SK-N-SH (cell line): ENCODE results near the gene CDC42EP3.

Source experiments
- CTCF ChIP-seq: fragments of 200-600 bp; sonication (generic); IDR thresholded peaks from 2 replicates; pipeline ENCODE4 v1.6.1; 2017; ENCODE audit warnings: antibody characterized with exemption, mild to moderate bottlenecking, moderate library complexity
- GABPA ChIP-seq: IDR thresholded peaks from 2 replicates; pipeline ENCODE4 v1.4.0; 2012; ENCODE audit warnings: low read depth, mild to moderate bottlenecking
- JUND ChIP-seq: IDR thresholded peaks from 2 replicates; pipeline ENCODE4 v1.4.0; 2012
- SMC3 ChIP-seq: IDR thresholded peaks from 2 replicates; pipeline ENCODE4 v1.6.1; 2012; ENCODE audit warnings: low read depth, low read length, improper control_type of control experiment
- TF ChIP-seq, protein P1 (sequence below): IDR thresholded peaks from 2 replicates; pipeline ENCODE4 v1.4.0; 2012; ENCODE audit warnings: low read depth
- TF ChIP-seq, protein P2 (sequence below): IDR thresholded peaks from 2 replicates; pipeline ENCODE4 v1.4.0; 2012; ENCODE audit warnings: low read depth, borderline replicate concordance

GRCh38 chr2:37708146-37708545 is 36.7 kb upstream of the CDC42EP3 start:
- TF ChIP-seq GABPA (no peak), CTCF (no peak), SMC3 (no peak), JUND (no peak)
- TF ChIP-seq, protein P1, sequence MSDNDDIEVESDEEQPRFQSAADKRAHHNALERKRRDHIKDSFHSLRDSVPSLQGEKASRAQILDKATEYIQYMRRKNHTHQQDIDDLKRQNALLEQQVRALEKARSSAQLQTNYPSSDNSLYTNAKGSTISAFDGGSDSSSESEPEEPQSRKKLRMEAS = no peak
- TF ChIP-seq, protein P2, sequence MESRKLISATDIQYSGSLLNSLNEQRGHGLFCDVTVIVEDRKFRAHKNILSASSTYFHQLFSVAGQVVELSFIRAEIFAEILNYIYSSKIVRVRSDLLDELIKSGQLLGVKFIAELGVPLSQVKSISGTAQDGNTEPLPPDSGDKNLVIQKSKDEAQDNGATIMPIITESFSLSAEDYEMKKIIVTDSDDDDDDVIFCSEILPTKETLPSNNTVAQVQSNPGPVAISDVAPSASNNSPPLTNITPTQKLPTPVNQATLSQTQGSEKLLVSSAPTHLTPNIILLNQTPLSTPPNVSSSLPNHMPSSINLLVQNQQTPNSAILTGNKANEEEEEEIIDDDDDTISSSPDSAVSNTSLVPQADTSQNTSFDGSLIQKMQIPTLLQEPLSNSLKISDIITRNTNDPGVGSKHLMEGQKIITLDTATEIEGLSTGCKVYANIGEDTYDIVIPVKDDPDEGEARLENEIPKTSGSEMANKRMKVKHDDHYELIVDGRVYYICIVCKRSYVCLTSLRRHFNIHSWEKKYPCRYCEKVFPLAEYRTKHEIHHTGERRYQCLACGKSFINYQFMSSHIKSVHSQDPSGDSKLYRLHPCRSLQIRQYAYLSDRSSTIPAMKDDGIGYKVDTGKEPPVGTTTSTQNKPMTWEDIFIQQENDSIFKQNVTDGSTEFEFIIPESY = no peak
